GM23248 (cell line): ENCODE results near the gene RNF111. TPM values are rescaled to one million over a fixed set of nuclear protein-coding genes. Genes with fewer than 3 reads are reported as not detected.

Experiments
- DNase-seq: peaks from one replicate; pipeline ENCODE4 v3.0.0-alpha.2; 2015
- H2AFZ ChIP-seq: fragments of 200-600 bp; sonication (generic); 2 replicates; pipeline ENCODE4 v1.6.1; 2016; ENCODE audit warnings: antibody characterized with exemption
- H3F3A ChIP-seq: fragments of 200-600 bp; sonication (generic); 2 replicates; pipeline ENCODE4 v1.6.1; 2016; ENCODE audit warnings: mild to moderate bottlenecking, antibody characterized with exemption, mixed run types; ENCODE audit not compliant: insufficient read depth
- H3K27ac ChIP-seq: fragments of 200-600 bp; sonication (generic); 2 replicates; pipeline ENCODE4 v1.5.1; 2016; ENCODE audit warnings: mild to moderate bottlenecking
- H3K27me3 ChIP-seq: fragments of 200-600 bp; sonication (generic); replicated peaks from 2 replicates; pipeline ENCODE4 v1.6.1; 2016; ENCODE audit warnings: mild to moderate bottlenecking; ENCODE audit not compliant: insufficient read depth
- H3K36me3 ChIP-seq: fragments of 200-600 bp; sonication (generic); 2 replicates; pipeline ENCODE4 v1.6.1; 2016; ENCODE audit warnings: low read depth, mild to moderate bottlenecking
- H3K4me1 ChIP-seq: fragments of 200-600 bp; sonication (generic); 2 replicates; pipeline ENCODE4 v1.6.1; 2016; ENCODE audit warnings: mild to moderate bottlenecking; ENCODE audit not compliant: insufficient read depth
- H3K4me2 ChIP-seq: fragments of 200-600 bp; sonication (generic); one replicate; pipeline ENCODE4 v1.6.1; 2016; ENCODE audit warnings: mild to moderate bottlenecking; ENCODE audit not compliant: unreplicated experiment
- H3K4me3 ChIP-seq: fragments of 200-600 bp; sonication (generic); 2 replicates; pipeline ENCODE4 v1.5.1; 2016; ENCODE audit warnings: mild to moderate bottlenecking
- H3K79me2 ChIP-seq: fragments of 200-600 bp; sonication (generic); 2 replicates; pipeline ENCODE4 v1.6.1; 2016; ENCODE audit warnings: mild to moderate bottlenecking; ENCODE audit not compliant: insufficient read depth
- H3K9ac ChIP-seq: fragments of 200-600 bp; sonication (generic); 2 replicates; pipeline ENCODE4 v1.6.1; 2016; ENCODE audit warnings: mild to moderate bottlenecking
- H3K9me2 ChIP-seq: fragments of 200-600 bp; sonication (generic); 2 replicates; pipeline ENCODE4 v1.6.1; 2016; ENCODE audit warnings: mixed run types, mild to moderate bottlenecking, moderate library complexity; ENCODE audit not compliant: insufficient read depth
- H3K9me3 ChIP-seq: fragments of 200-600 bp; sonication (generic); one replicate; pipeline ENCODE4 v1.6.1; 2017; ENCODE audit warnings: low read depth
- H4K20me1 ChIP-seq: fragments of 200-600 bp; sonication (generic); 2 replicates; pipeline ENCODE4 v1.6.0; 2016; ENCODE audit not compliant: insufficient read depth
- EZH2 ChIP-seq: fragments of 200-600 bp; sonication (generic); IDR thresholded peaks from 2 replicates; pipeline ENCODE4 v1.6.1; 2018; ENCODE audit warnings: antibody characterized with exemption, mild to moderate bottlenecking; ENCODE audit not compliant: insufficient read depth, poor library complexity, severe bottlenecking
- EZH2phosphoT487 ChIP-seq: fragments of 200-600 bp; sonication (generic); IDR thresholded peaks from 2 replicates; pipeline ENCODE4 v1.6.1; 2018; ENCODE audit warnings: antibody characterized with exemption, moderate library complexity, mild to moderate bottlenecking, low read depth; ENCODE audit not compliant: insufficient read depth
- WGBS, 2 experiments: methylation state at CpG; one replicate each; pipeline ENCODE4 v1.1.6; 2015 to 2017; ENCODE audit warnings: low lambda C conversion rate in 2 of 2, low coverage in 1 of 2; ENCODE audit errors: missing lambda C conversion rate in 2 of 2; 5-methylcytosine and 5-hydroxymethylcytosine counted together
- in situ Hi-C: fragments of 300-500 bp; cut with MboI; formaldehyde crosslinking; loops from 2 replicates; pipeline ENCODE4 v1.15.0; 2020
- polyA plus RNA-seq: library from polyadenylated mRNA; unstranded; fragments of >200 nt; fragmentation: Nextera tagmentation; extraction: Ambion mirVana; gene quantifications from 2 replicates; pipeline ENCODE4 v1.2.1, GENCODE V29; 2016
- total RNA-seq: library from RNA; depleted of rRNA; stranded (reverse); fragments of >200 nt; shearing (Covaris generic); gene quantifications from 2 replicates; pipeline ENCODE4 v1.2.3, GENCODE V29; 2014

RNF111 gene
- total and polyA plus RNA-seq, 2 experiments from 2014 or later, result 17.8 to 24.4 TPM

GRCh38 chr15:59011262-59011952 lies 23.9 kb downstream of the RNF111 start:
- H3K79me2 ChIP-seq, result peaks cover 100% of the 10 kb centered on the region
- no peak for TF ChIP-seq EZH2phosphoT487
- no peak for TF ChIP-seq EZH2
- no peak overlapping the region for H3K9ac ChIP-seq
- H4K20me1 ChIP-seq, result peaks cover 4% of the 10 kb centered on the region; the same call in 1 of the 2 replicates
- H3K27me3 ChIP-seq, result no peaks in the 10 kb centered on the region
- in situ Hi-C loops, result no loop called here
- no peaks in the 10 kb centered on the region for H3K9me2 ChIP-seq
- no peaks in the 10 kb centered on the region; the same call in 1 of the 2 replicates for H3F3A ChIP-seq
- no peak overlapping the region for H2AFZ ChIP-seq
- 0 out of 2 replicates have a peak, but pooled peaks cover 5% of the 10 kb centered on the region for H3K4me1 ChIP-seq
- DNase-seq, result no peak
- H3K27ac ChIP-seq, result no peak overlapping the region
- no peak overlapping the region for H3K4me3 ChIP-seq
- no peak overlapping the region for H3K4me2 ChIP-seq
- H3K36me3 ChIP-seq, result peaks cover 7% of the 10 kb centered on the region; the same call in 1 of the 2 replicates
- WGBS, 2 experiments, result 94 to 97% methylated on average over 3 of the region's 3 CpGs
- no peaks in the 10 kb centered on the region for H3K9me3 ChIP-seq

GRCh38 chr15:59013246-59013873 lies 25.9 kb downstream of the RNF111 start:
- Histone ChIP-seq H3K27ac (no peak overlapping the region), H3K79me2 (peaks cover 100% of the 10 kb centered on the region), H2AFZ (no peak overlapping the region), H3K4me1 (0 out of 2 replicates have a peak, but pooled peaks cover 5% of the 10 kb centered on the region), H3K9me3 (no peaks in the 10 kb centered on the region), H3K4me2 (no peak overlapping the region), H3K9me2 (no peaks in the 10 kb centered on the region), H3K9ac (no peak overlapping the region), H4K20me1 (no peaks in the 10 kb centered on the region; the same call in 1 of the 2 replicates), H3K36me3 (0 out of 2 replicates have a peak, but pooled peaks cover 6% of the 10 kb centered on the region), H3K4me3 (no peak overlapping the region), H3K27me3 (no peaks in the 10 kb centered on the region), H3F3A (no peaks in the 10 kb centered on the region; the same call in 1 of the 2 replicates)
- DNase-seq, result no peak
- in situ Hi-C loops, result no loop called here
- 77 to 82% methylated on average over 3 of the region's 3 CpGs for whole genome bisulfite sequencing, 2 experiments
- TF ChIP-seq EZH2phosphoT487 (no peak), EZH2 (no peak)

GRCh38 chr15:59014068-59014467 lies 26.6 kb downstream of the RNF111 start:
- Histone ChIP-seq H3K4me2 (no peak overlapping the region), H3K4me1 (0 out of 2 replicates have a peak, but pooled peaks cover 5% of the 10 kb centered on the region), H3K9me3 (no peaks in the 10 kb centered on the region), H4K20me1 (no peaks in the 10 kb centered on the region; the same call in 1 of the 2 replicates), H3K36me3 (0 out of 2 replicates have a peak, but pooled peaks cover 6% of the 10 kb centered on the region), H3K4me3 (no peak overlapping the region), H3F3A (no peaks in the 10 kb centered on the region; the same call in 1 of the 2 replicates), H3K79me2 (peaks cover 100% of the 10 kb centered on the region), H3K9ac (no peak overlapping the region), H3K27ac (no peak overlapping the region), H3K27me3 (no peaks in the 10 kb centered on the region), H3K9me2 (no peaks in the 10 kb centered on the region), H2AFZ (no peak overlapping the region)
- DNase-seq, result no peak
- 100% methylated on average over 1 of the region's 1 CpG for WGBS, 2 experiments
- no peak for TF ChIP-seq EZH2phosphoT487
- no peak for TF ChIP-seq EZH2
- in situ Hi-C loops, result no loop called here

- Histone ChIP-seq H3K9me2 (no peaks in the 10 kb centered on the region), H4K20me1 (no peaks in the 10 kb centered on the region; the same call in 1 of the 2 replicates), H2AFZ (no peak overlapping the region), H3K27ac (no peak overlapping the region), H3K36me3 (0 out of 2 replicates have a peak, but pooled peaks cover 6% of the 10 kb centered on the region), H3K79me2 (peaks cover 98% of the 10 kb centered on the region), H3K4me3 (no peak overlapping the region), H3K27me3 (no peaks in the 10 kb centered on the region), H3K9me3 (no peaks in the 10 kb centered on the region), H3K9ac (no peak overlapping the region), H3K4me1 (peaks cover 11% of the 10 kb centered on the region), H3K4me2 (no peak overlapping the region), H3F3A (no peaks in the 10 kb centered on the region)
- TF ChIP-seq EZH2phosphoT487 (no peak), EZH2 (no peak)
- WGBS, 2 experiments, result 85 to 100% methylated on average over 2 of the region's 2 CpGs
- in situ Hi-C loops, result no loop called here
- no peak for DNase-seq
Observed at GRCh38 chr15:59017449-59017848, 30.0 kb downstream of the RNF111 start.
